Measurements from ENCODE around the gene PCOLCE2. TPM values are rescaled to one million over a fixed set of nuclear protein-coding genes. Genes with fewer than 3 reads are reported as not detected.

The PCOLCE2 gene
- total RNA-seq, 1 donor from 2014 or later: 32.5 TPM

Small RNA genes within 50 kb of the gene (small RNA-seq; reads per million reads assigned to genes)
- gene RNU7-47P: not detected

Other genes with a start within 250 kb of the PCOLCE2 start
- 36.4 and 45.1 TPM in 2 replicates for gene TRPC1, start 165.0 kb downstream of the PCOLCE2 start, total RNA-seq (ENCODE audit: low replicate concordance)
- 1.7 and 2.2 TPM in 2 replicates for gene PAQR9, start 74.6 kb upstream of the PCOLCE2 start, total RNA-seq (ENCODE audit: low replicate concordance)
- gene U2SURP, start 112.5 kb upstream of the PCOLCE2 start, total RNA-seq (ENCODE audit: low replicate concordance): 148 and 232 TPM in 2 replicates
- gene CHST2, start 230.7 kb upstream of the PCOLCE2 start, total RNA-seq (ENCODE audit: low replicate concordance): 5.9 and 10.3 TPM in 2 replicates